HG03565 (cell line): ENCODE measurements around the gene NCOA5.

Experiments
- ATAC-seq: cut with Tn5 transposase; IDR thresholded peaks from one replicate; pipeline ENCODE4 v1.9.1; 2021; ENCODE audit warnings: mild to moderate bottlenecking, moderate library complexity; ENCODE audit not compliant: unreplicated experiment

Gene NCOA5

DNA sequence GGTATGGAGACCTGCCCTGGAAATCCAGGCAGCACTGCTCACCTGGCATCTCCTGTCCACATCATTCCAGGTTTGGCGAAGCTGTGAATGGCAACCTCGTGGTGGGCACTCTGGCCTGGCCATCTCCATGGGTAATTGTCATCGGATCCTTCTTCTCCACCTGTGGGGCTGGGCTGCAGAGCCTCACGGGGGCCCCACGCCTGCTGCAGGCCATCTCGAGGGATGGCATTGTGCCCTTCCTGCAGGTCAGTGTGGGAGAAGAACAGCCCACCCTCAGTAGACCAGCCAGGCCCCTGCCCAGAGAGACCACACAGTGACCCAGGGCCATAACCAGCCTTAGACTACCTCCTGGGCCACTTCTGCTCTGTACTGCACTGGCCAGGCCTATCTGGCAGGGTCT lies 44.9 kb downstream of the NCOA5 start:
- no peak for ATAC-seq

DNA sequence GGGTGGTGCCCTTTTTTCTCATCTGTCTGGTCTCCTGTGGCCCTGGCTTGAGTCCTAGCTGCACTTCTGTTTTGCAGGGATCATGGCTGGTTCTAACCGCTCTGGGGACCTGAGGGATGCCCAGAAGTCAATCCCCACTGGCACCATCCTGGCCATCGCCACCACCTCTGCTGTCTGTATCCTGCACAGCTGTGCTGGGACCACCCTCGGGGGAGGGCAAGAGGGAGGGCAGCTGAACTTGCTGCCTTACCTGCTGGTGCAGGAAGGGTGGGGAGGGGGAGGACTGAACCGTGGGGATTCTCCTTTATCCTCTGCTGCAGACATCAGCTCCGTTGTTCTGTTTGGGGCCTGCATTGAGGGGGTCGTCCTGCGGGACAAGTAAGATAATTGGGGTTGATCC lies 46.2 kb downstream of the NCOA5 start:
- ATAC-seq, result no peak

GRCh38 chr20:46040902-46041535 lies 48.7 kb downstream of the NCOA5 start:
- ATAC-seq, result no peak

DNA sequence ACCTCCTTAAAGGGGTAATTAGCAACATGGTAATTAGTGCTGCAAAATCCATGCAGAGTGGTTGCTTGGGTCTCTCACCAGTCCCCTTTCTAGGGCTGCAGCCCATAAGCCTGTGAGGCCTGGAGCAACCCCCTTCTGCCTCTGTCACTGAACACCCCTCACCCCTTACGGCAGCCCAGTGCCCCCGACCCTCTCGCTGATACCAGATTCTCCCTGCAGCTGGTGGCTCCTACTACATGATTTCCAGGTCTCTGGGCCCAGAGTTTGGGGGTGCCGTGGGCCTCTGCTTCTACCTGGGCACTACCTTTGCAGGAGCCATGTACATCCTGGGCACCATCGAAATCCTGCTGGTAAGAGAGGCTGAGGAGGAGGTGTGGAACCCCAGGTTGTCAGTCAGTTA lies 52.7 kb downstream of the NCOA5 start:
- ATAC-seq, result no peak

- ATAC-seq, result no peak
Observed at GRCh38 chr20:46036370-46036769, 53.4 kb downstream of the NCOA5 start.

- ATAC-seq, result no peak
Observed at GRCh38 chr20:46035713-46036112, 54.0 kb downstream of the NCOA5 start.

- ATAC-seq, result no peak
Observed at GRCh38 chr20:46035253-46035652, 54.5 kb downstream of the NCOA5 start.

GRCh38 chr20:46034039-46034438 lies 55.7 kb downstream of the NCOA5 start:
- no peak for ATAC-seq

GRCh38 chr20:46031701-46032254 lies 58.0 kb downstream of the NCOA5 start:
- no peak for ATAC-seq

DNA sequence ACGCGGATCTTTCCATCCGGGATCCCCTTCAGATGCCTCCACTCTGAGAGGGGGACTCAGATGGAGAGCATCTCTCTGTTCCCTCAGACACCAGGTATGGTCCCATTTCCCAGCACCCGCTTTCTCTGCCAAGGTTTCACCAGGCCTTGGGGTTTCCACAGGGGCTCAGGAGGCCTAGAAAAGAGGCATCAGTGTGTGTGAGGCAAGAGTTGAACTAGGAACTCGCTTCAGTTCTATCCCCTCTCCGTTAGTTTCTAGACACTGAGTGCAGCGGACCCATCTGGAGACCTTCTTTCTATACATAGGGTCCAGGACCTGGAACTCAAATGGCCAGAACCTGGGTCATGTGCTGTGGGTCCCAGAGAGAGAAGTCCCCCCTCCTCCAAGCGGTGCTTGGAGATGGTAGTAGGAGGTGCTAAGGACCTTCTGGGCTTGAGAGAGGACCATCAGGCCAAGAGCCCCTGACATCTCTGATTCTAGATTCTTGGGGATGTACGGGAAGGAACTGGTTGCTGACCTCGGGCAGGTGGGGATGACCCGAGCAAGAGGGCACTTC lies 58.7 kb downstream of the NCOA5 start:
- ATAC-seq, result no peak

DNA sequence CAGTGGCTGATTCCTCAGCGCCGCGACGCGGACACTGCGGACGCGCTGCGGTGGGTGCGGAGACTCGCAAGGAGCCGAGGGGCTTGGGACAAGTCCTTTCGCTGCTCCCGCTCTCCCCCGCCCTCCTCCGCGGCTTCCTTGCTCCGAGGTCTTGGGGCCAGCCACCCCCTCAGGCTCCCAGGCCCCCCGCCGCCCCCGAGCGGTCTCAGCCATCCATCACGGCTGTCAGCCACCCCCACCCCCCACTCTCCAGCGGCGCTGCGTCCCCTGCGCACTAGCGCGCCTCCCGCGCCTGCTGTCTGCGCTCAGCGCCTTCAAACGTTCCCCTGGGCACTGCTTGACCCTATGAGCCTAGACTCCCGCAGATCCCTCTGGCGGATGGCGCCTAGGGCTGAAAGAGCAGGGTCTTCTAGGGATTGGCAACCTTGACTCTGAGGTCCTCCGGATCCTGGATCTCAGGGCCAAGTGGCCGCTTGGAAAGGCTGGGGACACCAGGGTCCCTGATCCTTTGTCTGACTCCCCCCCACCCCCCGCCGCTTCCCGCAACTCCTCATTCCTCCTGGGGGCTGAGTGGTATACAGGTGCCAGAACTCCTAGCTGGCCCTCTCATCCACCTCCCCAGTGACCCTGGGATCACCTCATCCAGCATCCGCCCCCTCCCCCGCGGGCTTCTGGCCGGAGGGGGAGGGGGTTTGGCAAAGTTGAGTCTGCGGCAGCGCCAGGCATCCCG lies 59.3 kb downstream of the NCOA5 start:
- no peak for ATAC-seq

GRCh38 chr20:46028772-46029371 lies 60.9 kb downstream of the NCOA5 start, which contains the start of gene SLC12A5:
Gene SLC12A5, plus strand, starts transcription at chr20:46029215. Its CDS starts 130 bp downstream, at chr20:46029345.
- ATAC-seq, result no peak

DNA sequence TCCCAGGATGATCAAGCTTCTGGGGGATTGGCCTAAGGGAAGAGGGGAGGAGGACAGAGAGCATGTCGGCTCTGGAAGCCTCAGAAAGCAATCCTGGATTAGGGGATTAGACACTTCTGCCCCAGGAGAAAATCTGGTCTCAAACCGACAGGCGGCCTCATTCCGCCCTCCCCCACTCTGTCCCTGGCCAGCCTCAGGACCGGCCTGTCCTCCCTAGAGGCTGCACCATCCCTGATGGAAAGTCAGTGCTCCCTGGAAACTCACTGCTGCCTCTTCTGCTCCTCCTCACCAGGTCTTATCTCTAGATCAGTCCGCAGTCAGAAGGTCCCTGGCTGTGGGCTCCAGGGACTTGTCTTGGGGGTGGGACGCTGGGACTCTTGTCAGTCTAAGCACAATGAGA lies 61.7 kb downstream of the NCOA5 start:
- no peak for ATAC-seq

DNA sequence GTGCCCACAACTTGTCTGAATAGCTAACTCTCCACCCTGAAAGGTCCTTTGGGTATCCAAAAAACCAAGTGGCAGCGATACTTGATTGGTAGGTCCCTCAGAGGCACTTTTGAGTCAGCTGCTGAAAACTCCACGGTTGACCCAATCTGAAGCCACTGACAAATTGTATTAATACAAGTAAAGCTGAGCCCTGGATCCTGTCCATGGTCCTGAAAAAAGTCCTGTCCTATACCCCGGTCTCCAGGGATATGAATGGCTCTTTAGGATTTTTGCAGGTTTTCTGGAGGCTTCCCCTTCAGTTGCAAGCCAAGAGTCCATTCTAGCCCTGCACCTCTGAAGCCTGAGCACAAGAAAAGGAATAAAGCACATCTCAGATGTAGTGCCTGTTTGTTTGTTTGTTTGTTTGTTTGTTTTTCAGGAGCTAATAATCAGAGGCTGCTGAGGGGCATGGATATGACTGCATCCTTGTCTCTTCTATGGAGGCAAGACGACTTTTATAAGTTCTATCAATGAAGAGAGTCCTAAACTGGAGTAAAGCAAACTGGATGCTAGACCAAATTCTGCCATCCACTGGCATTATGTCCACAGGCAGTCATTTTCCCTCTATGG lies 62.4 kb downstream of the NCOA5 start:
- no peak for ATAC-seq

- ATAC-seq, result no peak
Observed at GRCh38 chr20:46025376-46025783, 64.4 kb downstream of the NCOA5 start.

- no peak for ATAC-seq
Observed at GRCh38 chr20:46023999-46024398, 65.8 kb downstream of the NCOA5 start.

- ATAC-seq, result no peak
Observed at GRCh38 chr20:46023148-46023484, 66.6 kb downstream of the NCOA5 start.

- ATAC-seq, result no peak
Observed at GRCh38 chr20:46022411-46023147, 67.2 kb downstream of the NCOA5 start.

DNA sequence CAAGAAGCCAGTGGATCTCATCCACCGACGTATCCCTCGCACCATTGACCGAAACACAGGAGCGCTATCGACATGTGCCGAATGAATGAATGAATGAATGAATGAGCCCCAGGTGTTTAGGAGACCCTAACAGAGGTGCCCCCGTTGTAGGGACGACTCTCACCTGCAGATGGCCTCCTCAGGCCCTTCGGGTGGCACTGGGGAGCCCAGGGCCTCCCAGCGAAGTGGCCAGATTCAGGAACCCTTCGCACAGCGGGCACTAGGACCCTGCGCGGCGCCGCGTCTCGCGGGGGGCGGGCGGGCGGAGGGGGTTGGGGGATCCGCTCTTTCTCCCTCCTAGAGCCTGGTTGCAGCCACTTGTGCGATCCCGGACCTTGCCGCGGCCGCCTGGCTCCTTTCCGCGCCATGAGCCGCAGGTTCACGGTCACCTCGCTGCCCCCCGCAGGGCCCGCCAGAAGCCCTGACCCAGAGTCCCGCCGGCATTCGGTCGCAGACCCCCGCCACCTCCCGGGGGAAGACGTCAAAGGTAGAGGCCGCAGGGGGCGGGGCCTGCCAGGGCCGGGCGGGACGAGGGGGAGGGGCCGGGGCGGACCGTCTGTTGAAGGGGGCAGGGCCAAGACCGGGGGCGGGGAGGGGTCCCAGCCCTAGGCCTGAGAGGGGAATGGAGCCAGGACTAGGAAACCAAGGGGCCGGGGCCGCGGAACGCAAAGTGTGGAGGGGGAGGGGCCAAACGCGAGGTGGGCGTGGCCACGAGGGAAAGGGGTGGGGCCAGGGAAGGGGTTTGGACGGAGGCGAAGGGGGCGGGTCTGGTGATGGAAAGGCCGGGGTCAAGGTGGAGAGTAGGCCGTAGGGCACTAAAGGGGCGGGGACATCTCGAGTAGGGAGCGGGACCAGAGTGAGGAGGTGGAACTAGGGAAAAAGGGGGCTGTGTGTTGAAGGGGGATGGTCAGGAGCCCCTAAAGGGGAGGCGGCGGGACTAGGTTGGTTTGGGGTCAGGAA lies 68.1 kb downstream of the NCOA5 start:
- ATAC-seq, result no peak
